ENCODE measurements around the gene HSPA6. TPM values are rescaled to one million over a fixed set of nuclear protein-coding genes. Genes with fewer than 3 reads are reported as not detected.
"Not testable (repeated sequence)": the region's sequence is repeated elsewhere in the genome, so short reads cannot be mapped to it uniquely, and the experiment has no call there.

HSPA6 gene
- total RNA-seq (11.2 and 11.9 TPM in 2 replicates), polyA plus RNA-seq (2.6 and 8.5 TPM in 2 replicates), polyA minus RNA-seq (3.6 and 7.8 TPM in 2 replicates)
- total RNA-seq (2013): 2.2 TPM

- Mint-ChIP-seq H3K27ac (peak within 1 kb of the TSS; percentile 95), H3K4me3 (peak within 1 kb of the TSS; percentile 91), H3K27me3 (peaks cover 11% of the 10 kb centered on the region)
- H4K20me1 ChIP-seq (ENCODE audit: control insufficient read depth, insufficient read depth, low read length, poor library complexity, severe bottlenecking); H3K79me2 ChIP-seq (ENCODE audit: control insufficient read depth, insufficient read depth, low read length); H3K27me3 ChIP-seq (replicated peaks in 1 of 4; ENCODE audit: control extremely low read depth in 1 of 4, control insufficient read depth in 3 of 4, insufficient read depth in 4 of 4, low read length in 3 of 4); H3K9me3 ChIP-seq (ENCODE audit: control extremely low read depth in 1 of 3, control insufficient read depth in 2 of 3, insufficient read depth in 1 of 3, low read length in 2 of 3); H3K36me3 ChIP-seq (replicated peaks in 1 of 2; ENCODE audit: control extremely low read depth in 1 of 2, control insufficient read depth in 1 of 2, extremely low read depth in 1 of 2, insufficient read depth in 2 of 2, low read length in 1 of 2); H3K4me1 ChIP-seq (ENCODE audit: control insufficient read depth in 2 of 2, insufficient read depth in 2 of 2, low read length in 2 of 2); H3K9me3 Mint-ChIP-seq (ENCODE audit: insufficient read depth); H3K4me1 Mint-ChIP-seq: not testable (repeated sequence)
- H3K27ac ChIP-seq (ENCODE audit: low read length in 2 of 2): peak within 1 kb of the TSS; percentile 12 to 30
- WGBS (ENCODE audit: insufficient coverage): under 1% methylated on average over 40 of the region's 72 CpGs
- ATAC-seq (ENCODE audit: low read depth): peak; percentile 58
- DNase-seq: peak; percentile 90
- intact Hi-C loops (cut with micrococcal nuclease): loop anchor here (1.0 to 2.0 kb wide), 2 partner anchors 7 to 17 kb away; no protein-coding TSS in a partner anchor
- H2AFZ ChIP-seq (ENCODE audit: insufficient read depth, low read depth, low read length, poor library complexity, severe bottlenecking): peak within 1 kb of the TSS; percentile 84
- CTCF ChIA-PET: interaction anchor here (1.2 to 1.4 kb wide), 2 partner anchors 215 to 216 kb away, joined by 3 to 4 read pairs; no protein-coding TSS in a partner anchor
- POLR2A ChIA-PET: interaction anchor here (0.7 to 1.2 kb wide), 3 partner anchors 16 to 786 kb away, joined by 3 read pairs; partner anchors contain the start of gene FCGR2A
- peak within 1 kb of the TSS; percentile 75 to 90 (median 80) for H3K4me3 ChIP-seq (ENCODE audit: control extremely low read depth in 1 of 5, extremely low read depth in 1 of 5, insufficient read depth in 1 of 5, low read depth in 2 of 5, low read length in 4 of 5)
- peak within 1 kb of the TSS; percentile 80 for H3K9ac ChIP-seq (ENCODE audit: low read length)
- H3K4me2 ChIP-seq (replicated peaks; ENCODE audit: low read depth, low read length, poor library complexity, severe bottlenecking): peak within 1 kb of the TSS; percentile 86
These were observed at the start of gene HSPA6 for GRCh38 chr1:161523817-161524741. TSS of gene HSPA6 (plus strand) at chr1:161524540. CDS start at chr1:161524659, 119 bp downstream.

GRCh38 chr1:161477711-161478110 is 46.6 kb upstream of the HSPA6 start:
- H2AFZ ChIP-seq (ENCODE audit: insufficient read depth, low read depth, low read length, poor library complexity, severe bottlenecking); intact Hi-C loops (cut with micrococcal nuclease); H3K4me1 ChIP-seq (ENCODE audit: control insufficient read depth in 2 of 2, insufficient read depth in 2 of 2, low read length in 2 of 2); H3K9ac ChIP-seq (ENCODE audit: low read length); CTCF ChIA-PET; H3K9me3 ChIP-seq (ENCODE audit: control extremely low read depth in 1 of 3, control insufficient read depth in 2 of 3, insufficient read depth in 1 of 3, low read length in 2 of 3); H3K27ac ChIP-seq (ENCODE audit: low read length in 2 of 2); ATAC-seq (ENCODE audit: low read depth); H3K4me3 Mint-ChIP-seq; H3K4me1 Mint-ChIP-seq; H3K4me3 ChIP-seq (ENCODE audit: control extremely low read depth in 1 of 5, extremely low read depth in 1 of 5, insufficient read depth in 1 of 5, low read depth in 2 of 5, low read length in 4 of 5); H3K9me3 Mint-ChIP-seq (ENCODE audit: insufficient read depth); DNase-seq; H4K20me1 ChIP-seq (ENCODE audit: control insufficient read depth, insufficient read depth, low read length, poor library complexity, severe bottlenecking); POLR2A ChIA-PET; H3K36me3 ChIP-seq (replicated peaks in 1 of 2; ENCODE audit: control extremely low read depth in 1 of 2, control insufficient read depth in 1 of 2, extremely low read depth in 1 of 2, insufficient read depth in 2 of 2, low read length in 1 of 2); H3K4me2 ChIP-seq (replicated peaks; ENCODE audit: low read depth, low read length, poor library complexity, severe bottlenecking); H3K79me2 ChIP-seq (ENCODE audit: control insufficient read depth, insufficient read depth, low read length); H3K27ac Mint-ChIP-seq: not testable (repeated sequence)
- peaks cover 0 to 56% (median 10%) of the 10 kb centered on the region in 4 experiments for H3K27me3 ChIP-seq (replicated peaks in 1 of 4; ENCODE audit: control extremely low read depth in 1 of 4, control insufficient read depth in 3 of 4, insufficient read depth in 4 of 4, low read length in 3 of 4)
- peaks cover 41% of the 10 kb centered on the region for H3K27me3 Mint-ChIP-seq
- no CpG with 5 or more reads among the region's 1 CpG for WGBS (ENCODE audit: insufficient coverage)
